Endothelial cell of umbilical vein (primary cell): ENCODE data around the gene TOGARAM2. TPM values are rescaled to one million over a fixed set of nuclear protein-coding genes. Genes with fewer than 3 reads are reported as not detected.

ENCODE experiments used
- BruUV-seq: library from RNA; stranded (reverse); fragments of 400-500 nt; replicated peaks from 2 replicates; lab custom pipeline; 2021; lab: Mats Ljungman, UMichigan
- CTCF ChIA-PET: fragments of 300-600, 350-600 bp; sonication (Branson Sonifier 250); formaldehyde crosslinking; loops from one replicate; lab custom pipeline; 2021; ENCODE audit warnings: antibody characterized with exemption, inconsistent platforms; lab: Charles Lee
- POLR2A ChIA-PET: fragments of 300-600, 350-600 bp; sonication (Branson Sonifier 250); formaldehyde crosslinking; loops from one replicate; lab custom pipeline; 2021; ENCODE audit warnings: antibody characterized with exemption, inconsistent platforms; lab: Charles Lee
- DNase-seq: peaks from one replicate; pipeline ENCODE4 v3.0.0-alpha.2; 2011; ENCODE audit warnings: low read depth, low spot score
- FAIRE-seq: peaks from 2 replicates; lab custom pipeline; 2011; peaks lifted over from hg19 to GRCh38; lab: Jason Lieb, UNC
- H2AFZ ChIP-seq: 2 replicates; pipeline ENCODE4 v1.6.0; 2012; ENCODE audit warnings: low read depth, low read length, control low read depth, inconsistent platforms
- H3K27ac ChIP-seq: 2 replicates; pipeline ENCODE4 v1.5.1; 2011; ENCODE audit warnings: low read depth, mild to moderate bottlenecking, control low read depth, low read length, moderate library complexity; ENCODE audit not compliant: insufficient read depth
- H3K27me3 ChIP-seq, 2 experiments: 2 replicates each; pipeline versions ENCODE4 v1.6.0 to v1.6.1; 2011; ENCODE audit warnings: low read length in 2 of 2, mixed read lengths in 1 of 2; ENCODE audit not compliant: control insufficient read depth in 2 of 2, insufficient read depth in 2 of 2
- H3K36me3 ChIP-seq, 2 experiments: 2 replicates in 1 of 2; 3 replicates in 1 of 2; pipeline ENCODE4 v1.5.1; 2011; ENCODE audit warnings: low read length in 2 of 2, mild to moderate bottlenecking in 1 of 2, moderate library complexity in 1 of 2; ENCODE audit not compliant: control insufficient read depth in 2 of 2, insufficient read depth in 2 of 2; ENCODE audit errors: extremely low read depth in 1 of 2
- H3K4me1 ChIP-seq: 3 replicates; pipeline ENCODE4 v1.5.1; 2011; ENCODE audit warnings: mild to moderate bottlenecking, low read length; ENCODE audit not compliant: control insufficient read depth, insufficient read depth; ENCODE audit errors: extremely low read depth
- H3K4me2 ChIP-seq: 2 replicates; pipeline ENCODE4 v1.6.1; 2011; ENCODE audit warnings: low read length, control low read depth, mixed read lengths; ENCODE audit not compliant: insufficient read depth
- H3K4me3 ChIP-seq, 3 experiments: fragments of 200-600 bp in 1 of 3; sonication (generic), shearing (Covaris generic) in 1 of 3; replicated peaks in 1 of 3; 2 replicates each; pipeline ENCODE4 v1.5.1; 2011 to 2016; ENCODE audit warnings: control low read depth in 3 of 3, low read length in 3 of 3, mild to moderate bottlenecking in 2 of 3, inconsistent platforms in 1 of 3, low read depth in 1 of 3, moderate library complexity in 1 of 3; ENCODE audit not compliant: insufficient read depth in 1 of 3
- H3K79me2 ChIP-seq: 2 replicates; pipeline ENCODE4 v1.6.0; 2012; ENCODE audit warnings: low read length, inconsistent platforms; ENCODE audit not compliant: control insufficient read depth, insufficient read depth
- H3K9ac ChIP-seq: replicated peaks from 2 replicates; pipeline ENCODE3; 2011; ENCODE audit warnings: low read length, control low read depth; ENCODE audit not compliant: insufficient read depth; ENCODE audit errors: extremely low read depth
- H3K9me1 ChIP-seq: replicated peaks from 3 replicates; pipeline ENCODE4 v1.6.0; 2011; ENCODE audit warnings: mild to moderate bottlenecking, low read length; ENCODE audit not compliant: control insufficient read depth, insufficient read depth; ENCODE audit errors: extremely low read depth
- H3K9me3 ChIP-seq: replicated peaks from 2 replicates; pipeline ENCODE4 v1.5.1; 2012; ENCODE audit warnings: low read length, inconsistent platforms; ENCODE audit not compliant: control insufficient read depth, insufficient read depth
- H4K20me1 ChIP-seq: replicated peaks from 2 replicates; pipeline ENCODE3; 2011; ENCODE audit warnings: mild to moderate bottlenecking, low read length; ENCODE audit not compliant: control insufficient read depth, insufficient read depth; ENCODE audit errors: extremely low read depth
- CTCF ChIP-seq, 2 donors: IDR thresholded peaks; 1 replicate in 1 of 2; 2 replicates in 1 of 2; pipeline ENCODE4 v1.5.1; 2011; ENCODE audit warnings: low read length in 2 of 2, mild to moderate bottlenecking in 2 of 2, moderate library complexity in 2 of 2, control low read depth in 1 of 2, inconsistent platforms in 1 of 2, low read depth in 1 of 2; ENCODE audit not compliant: insufficient read depth in 1 of 2; ENCODE audit errors: extremely low read depth in 1 of 2
- EZH2 ChIP-seq: IDR thresholded peaks from 2 replicates; pipeline ENCODE4 v1.6.1; 2012; ENCODE audit warnings: borderline replicate concordance, low read depth, mild to moderate bottlenecking, moderate library complexity, low read length, inconsistent platforms; ENCODE audit not compliant: severe bottlenecking
- FOS ChIP-seq: IDR thresholded peaks from 2 replicates; pipeline ENCODE4 v1.6.1; 2011; ENCODE audit warnings: mild to moderate bottlenecking, low read length, moderate library complexity, borderline replicate concordance; ENCODE audit not compliant: insufficient read depth
- GATA2 ChIP-seq: IDR thresholded peaks from 2 replicates; pipeline ENCODE4 v1.7.0; 2011; ENCODE audit warnings: low read depth, mild to moderate bottlenecking, moderate library complexity, mixed read lengths, low read length; ENCODE audit not compliant: insufficient read length, insufficient read depth
- JUN ChIP-seq: IDR thresholded peaks from 2 replicates; pipeline ENCODE4 v1.6.1; 2011; ENCODE audit warnings: borderline replicate concordance, low read depth; ENCODE audit not compliant: insufficient read length, insufficient read depth
- MAX ChIP-seq: IDR thresholded peaks from 2 replicates; pipeline ENCODE4 v1.6.1; 2011; ENCODE audit not compliant: insufficient read depth, insufficient read length
- MYC ChIP-seq: IDR thresholded peaks from one replicate; pipeline ENCODE4 v1.6.1; 2011; ENCODE audit warnings: mild to moderate bottlenecking, low read depth, low read length
- POLR2A ChIP-seq: IDR thresholded peaks from 2 replicates; pipeline ENCODE4 v1.6.1; 2012; ENCODE audit warnings: low read depth, mild to moderate bottlenecking, control low read depth, low read length
- POLR2AphosphoS5 ChIP-seq: IDR thresholded peaks from 2 replicates; pipeline ENCODE4 v1.6.1; 2012; ENCODE audit warnings: low read depth, mild to moderate bottlenecking, control low read depth, low read length, moderate library complexity; ENCODE audit not compliant: insufficient read depth
- dilution Hi-C: fragments of 300-500 bp; cut with MboI; formaldehyde crosslinking; loops from one replicate; pipeline ENCODE4 v1.15.0; 2019; ENCODE audit warnings: low sequenced_read_pairs; ENCODE audit not compliant: extremely low pct_ligation_motif_present
- intact Hi-C: fragments of 100-400 bp; cut with micrococcal nuclease; formaldehyde crosslinking; loops from one replicate; pipeline ENCODE4 v1.10.0; 2022
- polyA plus RNA-seq, 4 experiments: library from polyadenylated mRNA; depleted of rRNA in 3 of 4; stranded (reverse) in 3 of 4; unstranded in 1 of 4; fragments of >200 nt; gene quantifications; 2 replicates each; pipeline versions ENCODE4 v1.2.1 to v1.2.3, GENCODE V29; 2011 to 2012; ENCODE audit warnings: missing spikeins in 1 of 4
- total RNA-seq: library from RNA; stranded (reverse); gene quantifications from 2 replicates; pipeline ENCODE4 v1.2.3, GENCODE V29; 2021

TOGARAM2 gene
- total and polyA plus RNA-seq, 2 donors (not counting 3 experiments of a cell fraction or from before 2014, with no cell fraction given): not detected

- Histone ChIP-seq H3K4me3 (no peak overlapping the region), H3K9ac (no peak overlapping the region), H2AFZ (no peak overlapping the region), H3K9me3 (no peaks in the 10 kb centered on the region), H4K20me1 (no peaks in the 10 kb centered on the region), H3K79me2 (no peaks in the 10 kb centered on the region), H3K27ac (no peak overlapping the region), H3K9me1 (no peaks in the 10 kb centered on the region), H3K4me2 (no peak overlapping the region), H3K36me3 (no peaks in the 10 kb centered on the region), H3K27me3 (no peaks in the 10 kb centered on the region), H3K4me1 (no peaks in the 10 kb centered on the region)
- no peak for TF ChIP-seq MAX
- TF ChIP-seq GATA2: no peak
- no peak for TF ChIP-seq CTCF (IDR thresholded peaks at IDR 0.05; ENCODE audit: extremely low read depth in 1 of 2, insufficient read depth in 1 of 2, low read depth in 1 of 2, low read length in 2 of 2)
- TF ChIP-seq JUN: no peak
- TF ChIP-seq FOS: no peak
- TF ChIP-seq POLR2A: no peak
- no peak for TF ChIP-seq POLR2AphosphoS5
- TF ChIP-seq EZH2: no peak
- no peak for TF ChIP-seq MYC
- CTCF ChIA-PET: no interaction called here
- POLR2A ChIA-PET: no interaction called here
- intact Hi-C loops (no loop called here), dilution Hi-C loops (no loop called here)
- BruUV-seq: no TSS peak
- no peak for DNase-seq
- no peak for FAIRE-seq
Observed at GRCh38 chr2:29064746-29065067, 83.6 kb downstream of the TOGARAM2 start.
